ENCODE data around the gene CRY1. TPM values are rescaled to one million over a fixed set of nuclear protein-coding genes. Genes with fewer than 3 reads are reported as not detected.

Gene CRY1
- total and polyA plus RNA-seq, 9 of the 15 experiments (the other 6 are each of a cell fraction or from before 2014, with no cell fraction given) = 8.7 to 33.3 (median 25.2) TPM

DNA sequence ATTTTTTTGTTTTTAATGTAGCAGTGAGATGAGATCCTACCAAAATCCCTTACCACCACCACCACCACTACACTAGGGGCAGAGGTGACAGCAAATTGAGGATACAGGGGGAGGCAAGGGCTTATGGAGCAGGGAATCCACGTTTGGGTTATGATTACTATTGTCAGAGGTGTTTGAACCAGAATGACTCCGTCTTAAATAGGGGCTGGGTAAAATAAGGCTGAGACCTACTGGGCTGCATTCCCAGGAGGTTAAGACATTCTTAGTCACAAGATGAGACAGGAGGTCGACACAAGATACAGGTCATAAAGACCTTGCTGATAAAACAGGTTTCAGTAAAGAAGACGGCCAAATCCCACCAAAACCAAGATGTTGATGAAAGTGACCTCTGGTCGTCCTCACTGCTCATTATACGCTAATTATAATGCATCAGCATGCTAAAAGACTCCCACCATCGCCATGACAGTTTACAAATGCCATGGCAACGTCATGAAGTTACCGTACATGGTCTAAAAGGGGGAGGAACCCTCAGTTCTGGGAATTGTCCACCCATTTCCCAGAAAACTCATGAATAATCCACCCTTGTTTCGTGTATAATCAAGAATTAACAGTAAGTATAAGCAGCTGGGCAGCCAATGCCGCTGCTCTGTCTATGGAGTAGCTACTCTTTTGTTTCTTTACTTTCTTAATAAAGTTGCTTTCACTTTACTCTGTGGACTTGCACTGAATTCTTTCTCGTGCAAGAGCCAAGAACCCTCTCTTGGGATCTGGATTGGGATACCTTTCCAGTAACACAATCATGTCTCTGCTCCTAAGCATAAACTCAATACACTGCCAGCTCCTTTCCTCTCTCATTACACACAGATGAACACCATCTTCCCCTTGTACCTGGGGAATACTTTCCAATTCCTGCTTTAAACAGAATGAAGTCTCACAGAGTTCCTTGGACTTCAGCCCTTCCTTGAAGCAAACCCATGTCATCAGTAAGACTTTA is 16.7 kb upstream of the CRY1 start (continued):
- no peak for TF ChIP-seq SP1 (CRISPR knock-in tag; IDR thresholded peaks at IDR 0.05)
- TF ChIP-seq POU5F1 (IDR thresholded peaks at IDR 0.05; ENCODE audit: borderline replicate concordance, low read depth, low read length, partially characterized antibody) = no peak
- TF ChIP-seq HLTF (IDR thresholded peaks at IDR 0.05) = no peak
- TF ChIP-seq NCOA1 (IDR thresholded peaks at IDR 0.05; ENCODE audit: low read depth) = no peak
- no peak for TF ChIP-seq GATA2 (CRISPR knock-in tag; IDR thresholded peaks at IDR 0.05)
- TF ChIP-seq KLF10 (CRISPR knock-in tag; IDR thresholded peaks at IDR 0.05) = no peak
- TF ChIP-seq FOXK2 (conservative IDR thresholded peaks at IDR 0.05 in 1 of 2, IDR thresholded peaks at IDR 0.05 in 1 of 2; ENCODE audit: low read depth in 2 of 2) = peak; percentile 12 to 29; a peak in 1 of 4 replicates
- no peak for TF ChIP-seq XRCC5 (IDR thresholded peaks at IDR 0.05; ENCODE audit: low read depth, low read length)
- no peak for TF ChIP-seq FIP1L1 (IDR thresholded peaks at IDR 0.05; ENCODE audit: low read depth, low read length, poor library complexity, severe bottlenecking)
- TF ChIP-seq EGR1 (conservative IDR thresholded peaks at IDR 0.05) = peak; percentile 34
- TF ChIP-seq, protein P1, sequence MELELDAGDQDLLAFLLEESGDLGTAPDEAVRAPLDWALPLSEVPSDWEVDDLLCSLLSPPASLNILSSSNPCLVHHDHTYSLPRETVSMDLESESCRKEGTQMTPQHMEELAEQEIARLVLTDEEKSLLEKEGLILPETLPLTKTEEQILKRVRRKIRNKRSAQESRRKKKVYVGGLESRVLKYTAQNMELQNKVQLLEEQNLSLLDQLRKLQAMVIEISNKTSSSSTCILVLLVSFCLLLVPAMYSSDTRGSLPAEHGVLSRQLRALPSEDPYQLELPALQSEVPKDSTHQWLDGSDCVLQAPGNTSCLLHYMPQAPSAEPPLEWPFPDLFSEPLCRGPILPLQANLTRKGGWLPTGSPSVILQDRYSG (tag; conservative IDR thresholded peaks at IDR 0.05; ENCODE audit: low read depth) = 0 out of 2 replicates have a peak, but pooled peaks have one; percentile 45
- no peak for TF ChIP-seq FOS (IDR thresholded peaks at IDR 0.05; ENCODE audit: extremely low read depth, insufficient read length)
- TF ChIP-seq, protein P2, sequence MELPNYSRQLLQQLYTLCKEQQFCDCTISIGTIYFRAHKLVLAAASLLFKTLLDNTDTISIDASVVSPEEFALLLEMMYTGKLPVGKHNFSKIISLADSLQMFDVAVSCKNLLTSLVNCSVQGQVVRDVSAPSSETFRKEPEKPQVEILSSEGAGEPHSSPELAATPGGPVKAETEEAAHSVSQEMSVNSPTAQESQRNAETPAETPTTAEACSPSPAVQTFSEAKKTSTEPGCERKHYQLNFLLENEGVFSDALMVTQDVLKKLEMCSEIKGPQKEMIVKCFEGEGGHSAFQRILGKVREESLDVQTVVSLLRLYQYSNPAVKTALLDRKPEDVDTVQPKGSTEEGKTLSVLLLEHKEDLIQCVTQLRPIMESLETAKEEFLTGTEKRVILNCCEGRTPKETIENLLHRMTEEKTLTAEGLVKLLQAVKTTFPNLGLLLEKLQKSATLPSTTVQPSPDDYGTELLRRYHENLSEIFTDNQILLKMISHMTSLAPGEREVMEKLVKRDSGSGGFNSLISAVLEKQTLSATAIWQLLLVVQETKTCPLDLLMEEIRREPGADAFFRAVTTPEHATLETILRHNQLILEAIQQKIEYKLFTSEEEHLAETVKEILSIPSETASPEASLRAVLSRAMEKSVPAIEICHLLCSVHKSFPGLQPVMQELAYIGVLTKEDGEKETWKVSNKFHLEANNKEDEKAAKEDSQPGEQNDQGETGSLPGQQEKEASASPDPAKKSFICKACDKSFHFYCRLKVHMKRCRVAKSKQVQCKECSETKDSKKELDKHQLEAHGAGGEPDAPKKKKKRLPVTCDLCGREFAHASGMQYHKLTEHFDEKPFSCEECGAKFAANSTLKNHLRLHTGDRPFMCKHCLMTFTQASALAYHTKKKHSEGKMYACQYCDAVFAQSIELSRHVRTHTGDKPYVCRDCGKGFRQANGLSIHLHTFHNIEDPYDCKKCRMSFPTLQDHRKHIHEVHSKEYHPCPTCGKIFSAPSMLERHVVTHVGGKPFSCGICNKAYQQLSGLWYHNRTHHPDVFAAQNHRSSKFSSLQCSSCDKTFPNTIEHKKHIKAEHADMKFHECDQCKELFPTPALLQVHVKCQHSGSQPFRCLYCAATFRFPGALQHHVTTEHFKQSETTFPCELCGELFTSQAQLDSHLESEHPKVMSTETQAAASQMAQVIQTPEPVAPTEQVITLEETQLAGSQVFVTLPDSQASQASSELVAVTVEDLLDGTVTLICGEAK (IDR thresholded peaks at IDR 0.05) = peak; percentile 80
- TF ChIP-seq, protein P2 (CRISPR knock-in tag; IDR thresholded peaks at IDR 0.05) = no peak
- TF ChIP-seq SMAD3 (CRISPR knock-in tag; conservative IDR thresholded peaks at IDR 0.05) = no peak
- TF ChIP-seq HDAC6 (IDR thresholded peaks at IDR 0.05; ENCODE audit: low read depth, low read length) = no peak
- no peak for TF ChIP-seq ZC3H4 (CRISPR knock-in tag; IDR thresholded peaks at IDR 0.05; ENCODE audit: borderline replicate concordance)
- TF ChIP-seq LEF1 (IDR thresholded peaks at IDR 0.05) = no peak
- no peak for TF ChIP-seq MAZ (CRISPR knock-in tag; conservative IDR thresholded peaks at IDR 0.05 in 1 of 2, IDR thresholded peaks at IDR 0.05 in 1 of 2)

Data from K562 (cell line).